ENCODE results near the gene RAD9A.
A peak's percentile ranks its signal among the peaks of the same experiment; 100 is the strongest.

Gene RAD9A

GRCh38 chr11:67371911-67372320 is 19.9 kb upstream of the RAD9A start:
- Histone ChIP-seq H3K9me3 (no peaks in the 10 kb centered on the region), H3K27ac (peak overlapping the region; percentile 92 to 93), H3K27me3 (no peaks in the 10 kb centered on the region), H3K4me3 (peak overlapping the region; percentile 70 to 81), H3K4me1 (peaks cover 6 to 53% (median 46%) of the 10 kb centered on the region in 4 donors), H3K36me3 (no peaks in the 10 kb centered on the region)
- intact Hi-C loops (cut with DNase I; ENCODE audit: low total_unique reads), result loop anchor here (10.0 kb wide), 1 partner anchor 107 kb away; the partner anchor contains the start of gene GRK2
- no peak for DNase-seq
- TF ChIP-seq CTCF (IDR thresholded peaks at IDR 0.05), result no peak

GRCh38 chr11:67372321-67372992 is 19.3 kb upstream of the RAD9A start:
- peaks cover 6 to 48% (median 40%) of the 10 kb centered on the region in 4 donors for H3K4me1 ChIP-seq
- DNase-seq, result no peak
- peak overlapping the region; percentile 70 to 81 for H3K4me3 ChIP-seq
- no peak for TF ChIP-seq CTCF (IDR thresholded peaks at IDR 0.05)
- H3K9me3 ChIP-seq, result no peaks in the 10 kb centered on the region
- H3K27ac ChIP-seq, result peak overlapping the region; percentile 92 to 93
- intact Hi-C loops (cut with DNase I; ENCODE audit: low total_unique reads), result loop anchor here (10.0 kb wide), 1 partner anchor 108 kb away; the partner anchor contains the start of gene GRK2
- peaks cover 0 to 3% of the 10 kb centered on the region in 2 donors for H3K27me3 ChIP-seq
- H3K36me3 ChIP-seq, result no peaks in the 10 kb centered on the region

- intact Hi-C loops (cut with DNase I; ENCODE audit: low total_unique reads), result loop anchor here (10.0 kb wide), 1 partner anchor 108 kb away; the partner anchor contains the start of gene GRK2
- Histone ChIP-seq H3K27me3 (peaks cover 0 to 4% of the 10 kb centered on the region in 2 donors), H3K9me3 (no peaks in the 10 kb centered on the region), H3K4me1 (peaks cover 6 to 46% (median 38%) of the 10 kb centered on the region in 4 donors), H3K27ac (peak within 1 kb of the TSS; percentile 92 to 93), H3K4me3 (peak within 1 kb of the TSS; percentile 70 to 81), H3K36me3 (no peaks in the 10 kb centered on the region)
- DNase-seq, result peak; percentile 70 to 90
- no peak for TF ChIP-seq CTCF (IDR thresholded peaks at IDR 0.05)
These were observed 18.7 kb upstream of the RAD9A start, which contains the start of gene CLCF1 for GRCh38 chr11:67372993-67373647. Gene CLCF1 (minus strand): TSS chr11:67373598. CDS start chr11:67373539, 59 bp downstream.

GRCh38 chr11:67373648-67374570 is 17.9 kb upstream of the RAD9A start:
- H3K27ac ChIP-seq, result peak overlapping the region; percentile 92 to 93
- DNase-seq, result peak; percentile 90 to 94
- intact Hi-C loops (cut with DNase I; ENCODE audit: low total_unique reads), result loop anchor here (2.0 to 10.0 kb wide), 2 partner anchors 19 to 109 kb away; partner anchors contain the start of gene GRK2
- H3K4me1 ChIP-seq, result peaks cover 6 to 46% (median 38%) of the 10 kb centered on the region in 4 donors
- H3K27me3 ChIP-seq, result peaks cover 0 to 4% of the 10 kb centered on the region in 2 donors
- peak overlapping the region; percentile 70 to 81 for H3K4me3 ChIP-seq
- H3K9me3 ChIP-seq, result no peaks in the 10 kb centered on the region
- TF ChIP-seq CTCF (IDR thresholded peaks at IDR 0.05), result peak; percentile 52 to 62
- no peaks in the 10 kb centered on the region for H3K36me3 ChIP-seq

All from tibial artery (tissue), 4 donors.